Vagina (tissue), 2 donors: ENCODE measurements around the gene BSPRY.

Source experiments
- CTCF ChIP-seq, 3 experiments: fragments of 450-650 bp in 2 of 3; fragments of 200-600 bp in 1 of 3; sonication (generic) in 1 of 3; IDR thresholded peaks; one replicate each; pipeline ENCODE4 v1.5.1; 2017 to 2019; ENCODE audit warnings: antibody characterized with exemption in 3 of 3, mild to moderate bottlenecking in 2 of 3, moderate library complexity in 2 of 3
- POLR2A ChIP-seq, 2 donors: fragments of 450-650 bp; IDR thresholded peaks; one replicate each; pipeline ENCODE4 v1.6.1; 2017; ENCODE audit warnings: antibody characterized with exemption in 2 of 2, mild to moderate bottlenecking in 2 of 2, moderate library complexity in 2 of 2

DNA sequence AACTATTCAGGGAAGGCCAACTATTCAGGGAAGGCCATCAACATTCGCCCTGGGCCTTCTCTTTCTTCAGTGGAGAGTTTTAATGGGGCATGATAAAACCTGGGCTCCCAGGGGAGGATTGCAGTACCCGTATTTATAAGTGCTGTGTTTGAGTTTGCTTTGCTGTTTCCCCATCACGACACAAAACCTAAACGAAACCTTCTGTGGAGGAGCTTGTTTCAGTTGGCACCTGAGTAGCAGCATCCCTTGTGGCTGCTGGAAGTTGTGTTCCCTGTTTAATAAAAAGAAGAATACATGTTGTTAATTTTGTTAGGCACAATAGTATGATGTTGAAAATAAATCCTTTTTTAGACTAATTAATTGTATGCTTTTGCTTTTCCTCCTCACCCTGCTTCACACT, 17.6 kb upstream of the BSPRY start:
- TF ChIP-seq POLR2A (IDR thresholded peaks at IDR 0.05) (no peak), CTCF (IDR thresholded peaks at IDR 0.05) (no peak)
